ENCODE results near the gene NARS2. TPM values are rescaled to one million over a fixed set of nuclear protein-coding genes. Genes with fewer than 3 reads are reported as not detected.

NARS2 gene
- total and polyA plus RNA-seq, 9 of the 15 experiments (the other 6 are each of a cell fraction or from before 2014, with no cell fraction given) = 26.8 to 48.0 (median 34.2) TPM

DNA sequence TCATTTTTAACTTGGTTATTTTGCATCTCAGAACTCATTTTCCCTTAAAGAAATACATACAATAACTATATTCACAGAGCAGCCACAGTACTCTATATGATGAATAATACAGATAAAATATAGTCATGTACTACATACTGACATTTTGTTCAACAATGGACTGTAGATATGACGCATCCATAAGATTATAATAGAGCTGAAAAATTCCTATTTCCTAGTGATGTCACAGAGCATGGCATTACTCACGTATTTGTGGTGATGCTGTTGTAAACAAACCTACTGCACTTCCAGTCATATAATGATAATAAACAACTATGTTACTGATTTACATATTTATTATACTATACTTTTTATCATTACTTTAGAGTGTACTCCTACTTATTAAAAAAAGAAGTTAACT, 38.7 kb downstream of the NARS2 start:
- ATAC-seq = no peak
- Histone ChIP-seq H3K36me3 (ENCODE audit: control insufficient read depth, insufficient read depth, low read length) (peaks cover 27% of the 10 kb centered on the region; the same call in 2 of the 3 replicates), H3K27ac (ENCODE audit: extremely low read depth, low read depth, low read length) (no peak overlapping the region), H3K27me3 (ENCODE audit: control insufficient read depth in 2 of 2, insufficient read depth in 2 of 2, low read length in 2 of 2) (no peaks in the 10 kb centered on the region), H2AFZ (ENCODE audit: low read depth, low read length) (no peak overlapping the region), H3K79me2 (ENCODE audit: control insufficient read depth, insufficient read depth, low read length) (no peaks in the 10 kb centered on the region), H4K20me1 (replicated peaks; ENCODE audit: control insufficient read depth, insufficient read depth, low read length) (no peaks in the 10 kb centered on the region), H3K4me2 (ENCODE audit: insufficient read depth, low read length) (no peak overlapping the region), H3K9me1 (ENCODE audit: control insufficient read depth, insufficient read depth, low read length) (no peaks in the 10 kb centered on the region), H3K9me3 (replicated peaks; ENCODE audit: control insufficient read depth, insufficient read depth, low read depth, low read length) (no peaks in the 10 kb centered on the region), H3K4me1 (replicated peaks in 1 of 2; ENCODE audit: control insufficient read depth in 2 of 2, insufficient read depth in 2 of 2, low read length in 2 of 2) (no peaks in the 10 kb centered on the region), H3K4me3 (no peak overlapping the region), H3K9ac (ENCODE audit: insufficient read depth in 1 of 2, low read depth in 2 of 2, low read length in 2 of 2) (no peak overlapping the region)
- TF ChIP-seq CHD4 (IDR thresholded peaks at IDR 0.05; ENCODE audit: insufficient read depth, insufficient replicate concordance, low read depth, low read length, poor library complexity, severe bottlenecking) (no peak), NUFIP1 (IDR thresholded peaks at IDR 0.05; ENCODE audit: partially characterized antibody) (no peak), MEF2A (IDR thresholded peaks at IDR 0.05; ENCODE audit: control insufficient read depth, low read depth, low read length) (no peak), RBBP5 (IDR thresholded peaks at IDR 0.05; ENCODE audit: borderline replicate concordance, insufficient read depth, low read length, poor library complexity, severe bottlenecking) (no peak), ZNF12 (CRISPR knock-in tag; IDR thresholded peaks at IDR 0.05) (no peak), PML (IDR thresholded peaks at IDR 0.05; ENCODE audit: low read length) (no peak), ZFP30 (CRISPR knock-in tag; IDR thresholded peaks at IDR 0.05; ENCODE audit: borderline replicate concordance) (no peak), ADNP (tag; IDR thresholded peaks at IDR 0.05) (no peak), MNT (conservative IDR thresholded peaks at IDR 0.05) (no peak), LCOR (CRISPR knock-in tag; IDR thresholded peaks at IDR 0.05) (no peak)
- TF ChIP-seq, protein P1, sequence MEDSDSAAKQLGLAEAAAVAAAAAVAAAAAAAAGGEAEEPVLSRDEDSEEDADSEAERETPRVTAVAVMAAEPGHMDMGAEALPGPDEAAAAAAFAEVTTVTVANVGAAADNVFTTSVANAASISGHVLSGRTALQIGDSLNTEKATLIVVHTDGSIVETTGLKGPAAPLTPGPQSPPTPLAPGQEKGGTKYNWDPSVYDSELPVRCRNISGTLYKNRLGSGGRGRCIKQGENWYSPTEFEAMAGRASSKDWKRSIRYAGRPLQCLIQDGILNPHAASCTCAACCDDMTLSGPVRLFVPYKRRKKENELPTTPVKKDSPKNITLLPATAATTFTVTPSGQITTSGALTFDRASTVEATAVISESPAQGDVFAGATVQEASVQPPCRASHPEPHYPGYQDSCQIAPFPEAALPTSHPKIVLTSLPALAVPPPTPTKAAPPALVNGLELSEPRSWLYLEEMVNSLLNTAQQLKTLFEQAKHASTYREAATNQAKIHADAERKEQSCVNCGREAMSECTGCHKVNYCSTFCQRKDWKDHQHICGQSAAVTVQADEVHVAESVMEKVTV (CRISPR knock-in tag; IDR thresholded peaks at IDR 0.05) = no peak
- intact Hi-C loops (cut with micrococcal nuclease) = no loop called here
- POLR2A ChIA-PET = interaction anchor here (0.6 kb wide), 1 partner anchor 17 kb away, joined by 3 read pairs; no protein-coding TSS in a partner anchor
- no peak for DNase-seq (ENCODE audit: extremely low read depth in 1 of 4, low spot score in 3 of 4)
- in situ Hi-C loops (cut with MboI) = no loop called here
- 92% methylated on average over 2 of the region's 2 CpGs for WGBS (ENCODE audit: insufficient coverage, low coverage, missing lambda C conversion rate)
- no peak for FAIRE-seq
- no TSS peak for BruUV-seq (replicated peaks)
- CTCF ChIA-PET (ENCODE audit: low intra/inter-chr PET ratio) = no interaction called here

Measured in K562 (cell line).